Activated CD8-positive, alpha-beta memory T cell treated with anti-CD3 and anti-CD28 coated beads, Interleukin-2, amount 50 U/mL, for 1 hour (primary cell): ENCODE results near the gene PNPT1.
A peak's percentile ranks its signal among the peaks of the same experiment; 100 is the strongest.

Experiments used
- DNase-seq: peaks from one replicate; pipeline ENCODE4 v3.0.0-alpha.2; 2020; ENCODE audit errors: extremely low read depth

The PNPT1 gene

DNA sequence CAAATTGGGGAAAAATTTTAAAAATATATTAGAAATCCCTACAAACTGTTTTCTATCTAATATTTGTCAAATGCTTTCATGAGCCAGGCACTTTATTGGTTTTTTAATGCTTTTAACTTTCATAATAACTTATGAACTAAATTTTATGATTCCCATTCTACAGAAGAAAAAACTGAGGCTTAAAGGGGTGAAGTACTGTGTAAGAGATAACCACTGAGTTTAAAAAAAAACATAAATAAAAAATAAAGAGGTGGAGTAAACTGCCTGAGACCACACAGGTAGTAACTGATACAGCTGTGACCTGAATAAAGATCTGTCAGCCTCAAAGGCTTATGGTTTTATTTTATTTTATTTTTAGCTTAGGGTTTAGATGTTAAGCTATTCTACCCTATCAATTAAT is 24.7 kb downstream of the PNPT1 start:
- no peak for DNase-seq

DNA sequence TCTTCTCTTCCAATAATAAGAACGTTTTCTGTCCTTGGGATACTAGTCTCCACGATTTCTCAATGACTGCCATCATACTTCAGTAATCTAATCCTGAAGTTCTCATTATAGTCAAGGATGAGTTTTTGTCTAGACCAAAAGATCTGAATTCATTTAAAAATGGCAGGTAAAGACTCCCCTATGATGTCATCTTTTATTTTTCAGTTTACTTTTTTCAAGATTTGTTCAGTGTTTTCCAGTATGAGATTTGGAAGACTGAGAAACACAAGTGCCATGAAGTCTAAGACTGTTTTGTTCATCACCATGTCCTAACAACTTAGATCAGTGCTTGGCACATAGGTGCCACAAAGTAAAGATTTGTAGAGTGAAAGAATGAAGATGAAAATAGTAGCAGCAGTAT is 40.4 kb downstream of the PNPT1 start:
- DNase-seq: no peak

DNA sequence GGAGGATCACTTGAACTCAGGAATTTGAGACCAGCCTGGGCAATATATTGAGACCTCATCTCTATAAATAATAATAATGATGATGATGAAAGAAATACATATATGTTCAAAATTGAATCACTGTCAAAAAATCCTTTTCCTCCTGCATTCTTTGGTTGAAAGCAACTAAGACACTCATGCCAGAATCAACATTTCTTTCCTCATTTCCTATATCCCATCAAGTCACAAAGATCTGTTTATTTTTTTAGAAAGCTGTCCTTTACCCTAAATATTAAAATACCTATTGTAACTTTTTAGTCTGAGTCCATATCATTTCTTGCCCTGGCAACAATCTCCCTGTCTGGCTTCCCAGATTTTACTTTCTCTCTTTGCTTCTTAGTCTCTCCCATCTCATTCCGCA is 44.4 kb downstream of the PNPT1 start:
- DNase-seq: no peak

DNA sequence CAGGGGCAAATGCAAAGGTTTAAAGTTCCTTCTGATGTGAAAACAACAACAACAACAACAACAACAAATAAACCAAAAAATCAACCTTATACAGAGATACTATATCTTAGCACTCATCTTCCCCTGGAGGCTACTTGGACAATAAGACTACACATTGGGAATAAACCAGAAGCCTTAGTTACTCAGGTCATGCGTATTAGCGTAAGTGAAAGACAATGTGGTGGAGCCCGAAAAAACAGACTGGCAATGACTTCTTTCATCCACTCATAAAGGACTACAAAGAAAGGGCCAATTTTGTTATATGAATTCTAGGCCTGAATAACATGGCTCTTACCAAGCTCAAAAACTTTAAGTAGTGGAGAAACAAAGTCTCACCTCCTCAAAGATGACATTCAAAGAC is 56.8 kb downstream of the PNPT1 start:
- no peak for DNase-seq

DNA sequence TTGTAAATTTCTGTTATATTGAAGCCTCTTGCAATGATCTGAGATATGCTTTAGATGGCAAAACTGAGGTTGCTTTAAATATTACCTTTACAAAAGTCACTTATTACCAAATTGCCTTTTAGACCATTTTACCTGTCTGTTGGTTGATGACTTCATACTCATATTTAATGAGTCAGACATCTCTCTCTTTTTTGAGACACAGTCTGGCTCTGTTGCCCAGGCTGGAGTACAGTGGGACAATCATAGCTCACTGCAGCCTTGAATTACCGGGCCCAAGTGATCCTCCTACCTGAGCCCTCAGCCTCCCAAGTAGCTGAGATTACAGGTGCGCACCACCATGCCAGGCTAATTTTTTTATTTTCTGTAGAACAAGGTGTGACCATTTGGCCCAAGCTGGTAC is 64.7 kb downstream of the PNPT1 start:
- no peak for DNase-seq

DNA sequence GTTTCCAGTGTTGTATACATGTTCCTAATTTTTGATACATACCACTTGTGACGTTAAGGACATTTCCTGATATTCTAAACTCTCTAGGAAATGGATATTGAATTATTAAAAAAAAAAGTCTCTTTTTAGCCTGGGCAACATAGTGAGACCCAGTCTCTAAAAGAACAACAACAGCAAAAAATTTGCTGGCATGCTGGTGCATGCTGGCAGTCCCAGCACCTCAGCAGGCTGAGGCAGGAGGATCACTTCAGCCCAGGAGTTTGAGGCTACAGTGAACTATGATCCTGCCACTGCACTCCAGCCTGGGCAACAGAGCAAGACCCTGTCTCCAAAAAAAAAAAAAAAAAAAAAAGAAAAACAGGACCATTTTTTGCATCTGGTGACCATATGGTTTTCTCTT is 65.7 kb downstream of the PNPT1 start:
- no peak for DNase-seq

DNA sequence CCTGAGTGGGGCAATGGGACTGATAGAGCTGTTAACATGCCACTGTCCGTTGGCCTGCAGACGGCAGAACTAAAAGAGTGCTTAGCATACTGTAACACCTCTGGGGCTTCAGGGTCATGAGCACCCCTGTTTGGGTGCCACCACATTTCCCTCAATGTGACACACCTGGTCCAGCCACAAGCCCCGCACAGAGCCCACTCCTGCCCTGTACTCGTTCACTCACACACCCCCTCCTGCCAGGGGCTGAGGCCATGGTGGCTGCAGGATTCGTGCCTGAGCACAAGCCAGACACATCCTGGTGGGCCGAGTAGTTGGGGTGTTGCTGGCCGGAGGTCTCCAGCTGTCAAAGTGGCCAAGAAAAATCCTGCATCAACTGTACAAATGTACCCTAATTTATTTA is 71.8 kb downstream of the PNPT1 start:
- no peak for DNase-seq

DNA sequence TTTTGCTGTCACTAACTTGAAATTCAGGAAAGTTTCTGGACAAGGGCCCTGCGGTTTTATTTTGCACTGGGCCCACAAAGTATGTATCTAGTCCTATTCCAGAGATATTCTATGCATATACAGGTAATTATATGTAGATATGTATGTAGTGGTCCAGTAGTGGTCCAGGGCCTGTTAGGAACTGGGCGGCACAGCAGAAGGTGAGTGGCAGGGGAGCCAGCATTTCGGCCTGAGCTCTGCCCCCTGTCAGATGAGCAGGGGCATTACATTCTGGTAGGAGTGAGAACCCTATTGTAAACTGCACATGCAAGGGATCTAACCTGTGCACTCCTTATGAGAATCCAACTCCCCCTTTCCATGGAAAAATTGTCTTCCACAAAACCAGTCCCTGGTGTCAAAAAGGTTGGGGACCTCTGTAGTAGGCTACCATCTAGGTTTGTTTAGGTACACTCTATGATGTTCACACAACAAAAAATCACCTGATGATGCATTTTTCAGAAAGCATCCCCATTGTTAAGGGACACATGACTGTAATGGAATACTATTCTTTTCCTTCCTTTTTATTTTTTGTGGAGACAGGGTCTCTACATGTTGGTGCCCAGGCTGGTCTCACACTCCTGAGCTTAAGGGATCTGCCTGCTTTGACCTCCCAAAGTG is 73.4 kb downstream of the PNPT1 start:
- no peak for DNase-seq

DNA sequence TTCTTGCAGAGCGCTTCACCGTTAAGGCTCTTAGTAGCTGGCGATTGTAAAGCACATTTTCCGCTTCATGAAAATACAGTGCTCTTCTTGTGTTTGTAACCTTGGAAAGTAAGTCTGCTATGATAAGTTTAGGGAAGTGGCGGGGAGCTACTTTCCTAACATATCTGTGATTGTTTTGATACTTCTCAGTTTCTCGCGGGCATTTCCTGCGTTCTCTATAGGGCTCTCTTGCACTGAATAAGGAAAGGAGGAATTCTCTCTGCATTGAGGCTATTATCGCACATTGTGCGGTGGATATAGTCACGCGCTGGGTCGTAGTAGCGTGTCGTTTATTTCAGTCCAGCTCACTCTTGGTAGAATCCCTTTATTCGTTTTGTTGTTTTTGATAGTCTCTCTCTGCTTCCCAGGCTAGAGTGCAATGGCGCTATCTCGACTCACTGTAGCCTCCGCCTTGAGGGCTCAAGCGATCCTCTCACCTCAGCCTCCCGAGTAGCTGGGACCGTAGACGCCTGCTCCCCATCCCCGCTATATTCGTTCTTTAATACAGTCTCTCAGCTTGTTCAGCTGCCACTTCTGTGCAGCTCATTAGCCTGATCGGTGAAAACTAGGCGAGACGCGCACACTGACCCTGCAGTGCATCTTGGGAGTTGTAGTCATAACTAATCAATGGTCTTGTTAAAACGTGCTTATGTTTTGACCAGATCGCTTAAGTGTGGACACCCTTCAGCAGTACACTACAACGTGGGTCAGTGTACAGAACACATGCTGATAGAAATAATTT is 75.2 kb downstream of the PNPT1 start:
- no peak for DNase-seq

DNA sequence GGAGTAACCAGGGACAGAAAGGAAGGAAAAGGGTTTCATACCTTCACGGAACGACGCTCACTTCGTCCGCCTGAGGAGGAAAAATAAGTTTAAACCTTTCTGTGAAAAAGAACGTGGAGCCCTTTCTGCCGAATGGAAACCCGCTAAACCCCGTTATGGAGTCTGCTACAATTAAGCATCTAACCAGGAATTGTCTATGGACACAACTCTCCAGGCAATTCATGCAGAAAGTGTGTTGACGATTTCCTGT is 75.7 kb downstream of the PNPT1 start:
- DNase-seq: no peak

DNA sequence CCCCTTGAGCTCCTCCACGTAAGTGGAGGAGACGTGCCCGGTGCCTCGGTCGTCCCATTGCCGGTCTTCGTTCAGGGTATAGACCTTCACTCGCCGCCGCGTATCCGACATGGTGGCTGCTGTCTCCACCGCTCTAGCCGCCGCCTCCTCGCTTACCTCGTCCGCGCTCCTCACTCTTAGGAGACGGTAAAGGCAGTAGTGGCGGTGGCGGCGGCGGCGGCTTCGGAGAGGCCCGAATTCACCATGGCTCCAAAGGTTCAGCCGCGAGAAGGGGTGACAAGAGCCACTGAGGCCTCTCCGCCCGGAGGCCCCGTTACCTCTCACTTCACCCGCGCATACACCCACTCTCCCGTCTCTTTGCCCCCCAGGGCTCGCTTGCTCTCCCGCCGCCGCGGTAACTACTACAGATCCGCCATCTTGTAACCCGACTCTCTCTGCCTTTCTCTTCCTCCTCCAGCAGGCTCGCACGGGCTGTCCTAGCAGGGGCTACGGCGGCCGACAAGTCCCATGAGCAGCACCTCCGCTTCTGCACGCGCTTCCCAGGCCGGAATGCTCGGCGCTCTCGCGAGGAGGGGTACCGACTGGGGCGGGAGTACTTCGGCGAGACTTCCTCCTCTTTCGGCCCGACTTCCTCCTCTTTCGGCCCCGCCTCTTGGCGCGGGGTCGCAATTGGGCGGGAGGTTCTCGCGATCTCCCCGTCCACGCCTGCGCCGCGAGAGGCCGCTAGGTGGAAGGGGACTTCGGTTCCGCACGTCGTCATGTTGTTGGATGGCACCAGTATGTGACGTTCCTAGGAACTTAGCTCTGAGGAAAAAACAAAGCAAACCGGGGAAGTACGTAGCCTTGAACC is 76.2 kb downstream of the PNPT1 start, which contains the start of gene PPP4R3B:
Gene PPP4R3B (minus strand): TSS at position 448 of the 850 bp plus-strand sequence. CDS start 337 bp downstream, at position 111.
- DNase-seq: peak; percentile 93

DNA sequence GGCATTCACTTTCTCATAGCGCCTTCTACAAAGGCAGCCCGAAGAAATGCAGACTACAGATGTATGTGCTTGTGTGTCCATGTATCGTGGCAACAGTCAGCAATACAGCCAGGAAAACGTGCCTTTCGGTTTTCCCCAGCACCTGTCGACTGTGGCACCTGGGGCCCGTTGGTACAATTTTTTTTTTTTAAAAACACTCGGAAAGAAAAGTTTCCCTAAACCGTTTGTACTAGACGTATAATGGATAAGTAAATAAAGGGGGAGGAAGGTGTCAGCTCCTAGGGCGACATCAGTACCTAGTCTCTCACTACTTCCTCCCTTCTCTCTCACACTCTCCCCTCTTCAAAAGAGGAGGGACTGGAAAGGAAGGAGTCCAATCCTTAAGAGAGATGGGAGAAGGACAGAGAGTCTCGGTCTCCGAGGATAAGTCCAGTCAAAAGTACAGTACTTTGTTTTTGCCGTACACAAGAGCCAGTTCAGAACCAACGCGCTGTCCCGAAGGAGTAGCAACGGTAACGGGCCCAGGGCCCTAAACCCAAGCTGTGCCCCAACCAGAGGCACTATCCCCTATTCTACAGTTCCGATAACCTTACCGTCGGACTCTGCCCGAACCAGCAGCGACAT is 77.0 kb downstream of the PNPT1 start:
- no peak for DNase-seq

DNA sequence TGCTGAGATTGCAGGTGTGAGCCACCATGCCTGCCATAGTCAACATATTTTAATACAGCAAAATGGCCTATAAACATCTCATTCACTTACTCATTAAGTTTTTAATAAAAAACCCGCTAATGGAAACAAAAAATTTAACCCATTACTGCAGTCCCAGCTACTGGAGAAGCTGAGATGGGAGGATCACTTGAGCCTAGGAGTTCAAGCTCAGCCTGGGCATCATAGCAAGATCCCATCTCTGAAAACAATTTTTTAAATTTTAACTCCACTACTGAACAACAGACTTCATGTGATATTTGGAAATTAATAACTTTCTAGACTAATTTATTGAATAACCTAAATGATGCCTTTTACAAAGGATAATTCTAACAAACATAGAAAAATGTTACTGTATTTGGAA is 81.6 kb downstream of the PNPT1 start:
- no peak for DNase-seq

DNA sequence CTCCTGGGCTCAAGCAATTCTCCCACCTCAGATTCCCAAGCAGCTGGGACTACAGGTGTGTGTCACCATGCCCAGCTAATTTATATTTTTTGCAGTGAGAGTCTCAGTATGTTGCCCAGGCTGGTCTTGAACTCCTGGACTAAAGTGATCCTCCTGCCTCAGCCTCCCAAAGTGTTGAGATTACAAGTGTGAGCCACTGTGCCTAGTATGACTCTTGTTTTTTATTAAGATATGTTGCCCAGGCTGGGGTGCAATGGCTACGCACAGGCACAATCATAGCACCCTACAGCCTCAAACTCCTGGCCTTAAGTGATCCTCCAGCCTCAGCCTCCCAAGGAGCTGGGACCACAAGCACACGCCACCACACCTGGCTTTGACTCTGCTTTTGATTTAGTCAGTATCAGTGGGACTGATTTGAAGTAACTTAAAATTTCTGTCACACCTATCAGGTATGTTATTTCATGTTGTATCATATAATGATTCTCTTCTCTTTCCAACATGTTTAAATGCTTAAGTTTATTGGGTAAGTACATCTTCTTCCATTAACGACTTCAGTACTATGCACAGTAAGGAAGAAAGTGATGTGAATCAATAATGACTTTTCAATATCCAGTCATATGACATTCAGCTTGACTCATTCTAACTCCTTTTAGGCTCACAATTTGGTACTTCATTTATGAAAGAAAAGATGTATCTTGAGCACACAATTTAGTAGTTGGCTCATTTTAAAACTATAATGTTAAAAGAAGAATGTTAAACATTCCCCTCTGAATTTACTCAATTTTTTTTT is 82.5 kb downstream of the PNPT1 start:
- DNase-seq: no peak

DNA sequence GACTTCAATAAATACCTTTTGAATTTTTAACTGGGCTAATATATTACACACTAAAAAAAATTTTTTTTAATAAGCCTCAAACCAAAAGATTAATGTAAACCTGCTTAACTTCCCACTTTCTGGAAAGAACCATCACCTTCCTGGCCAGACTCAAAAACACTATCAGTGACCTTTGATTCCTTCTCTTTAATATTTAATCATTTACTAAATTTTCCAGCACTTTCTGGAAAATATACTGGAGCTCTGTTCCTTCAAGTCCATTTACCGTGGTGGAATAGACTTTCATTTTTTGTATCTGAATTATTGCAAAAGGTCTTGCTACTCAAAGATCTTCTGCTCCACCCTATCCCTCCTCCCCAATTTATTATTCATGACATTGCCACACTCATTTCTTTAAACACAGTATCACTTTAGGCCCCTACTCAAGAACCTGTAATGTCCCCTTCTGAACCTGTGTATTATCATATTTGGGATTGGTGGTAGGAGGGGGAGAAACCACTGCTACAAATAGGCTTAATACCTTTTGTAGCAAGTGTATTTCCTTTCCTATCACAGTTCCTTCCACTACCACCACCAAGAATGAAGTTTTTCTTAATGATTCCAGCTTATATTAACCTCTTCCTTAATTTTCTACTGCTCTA is 83.6 kb downstream of the PNPT1 start:
- DNase-seq: no peak

DNA sequence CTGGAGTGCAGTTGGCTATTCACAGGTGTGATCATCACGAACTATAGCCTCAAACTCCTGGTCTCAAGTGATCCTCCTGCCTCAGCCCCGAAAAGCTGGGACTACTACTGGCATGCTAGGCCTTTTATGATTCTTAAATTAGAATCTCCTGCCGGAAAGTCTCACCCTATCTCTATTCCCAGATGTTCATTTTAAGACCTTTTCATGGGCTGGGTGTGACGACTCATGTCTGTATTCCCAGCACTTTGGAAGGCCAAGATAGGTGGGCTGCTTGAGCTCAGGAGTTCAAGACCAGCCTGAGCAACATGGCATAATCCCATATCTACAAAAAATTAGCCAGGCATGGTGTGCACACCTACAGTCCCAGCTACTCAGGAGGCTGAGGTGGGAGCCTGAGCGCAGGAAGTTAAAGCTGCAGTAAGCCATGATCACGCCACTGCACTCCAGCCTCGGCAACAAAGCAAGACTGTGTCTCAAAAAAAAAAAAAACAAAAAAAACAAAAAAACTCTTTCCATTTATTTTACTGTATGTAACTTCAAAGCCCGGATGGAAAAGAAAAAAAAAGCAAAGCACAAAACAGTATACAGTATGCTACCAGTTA is 84.3 kb downstream of the PNPT1 start:
- DNase-seq: no peak

DNA sequence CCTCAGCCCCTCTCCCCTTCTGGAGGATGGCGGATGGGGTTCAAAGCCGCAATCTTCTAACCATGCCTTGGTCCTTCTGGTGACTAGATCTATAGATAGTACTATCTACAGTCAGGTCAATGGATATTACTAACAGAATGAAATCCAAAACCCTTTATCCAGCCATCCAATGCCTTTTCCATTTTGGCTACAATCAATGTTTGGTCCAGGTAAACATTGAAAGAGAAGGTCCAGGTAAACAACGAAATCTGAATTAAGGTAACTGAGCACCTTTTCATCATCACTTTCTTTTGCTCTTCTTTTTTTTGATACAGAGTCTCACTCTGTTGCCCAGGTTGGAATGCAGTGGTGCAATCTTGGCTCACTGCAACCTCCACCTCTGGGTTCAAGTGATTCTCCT is 85.9 kb downstream of the PNPT1 start:
- DNase-seq: no peak

DNA sequence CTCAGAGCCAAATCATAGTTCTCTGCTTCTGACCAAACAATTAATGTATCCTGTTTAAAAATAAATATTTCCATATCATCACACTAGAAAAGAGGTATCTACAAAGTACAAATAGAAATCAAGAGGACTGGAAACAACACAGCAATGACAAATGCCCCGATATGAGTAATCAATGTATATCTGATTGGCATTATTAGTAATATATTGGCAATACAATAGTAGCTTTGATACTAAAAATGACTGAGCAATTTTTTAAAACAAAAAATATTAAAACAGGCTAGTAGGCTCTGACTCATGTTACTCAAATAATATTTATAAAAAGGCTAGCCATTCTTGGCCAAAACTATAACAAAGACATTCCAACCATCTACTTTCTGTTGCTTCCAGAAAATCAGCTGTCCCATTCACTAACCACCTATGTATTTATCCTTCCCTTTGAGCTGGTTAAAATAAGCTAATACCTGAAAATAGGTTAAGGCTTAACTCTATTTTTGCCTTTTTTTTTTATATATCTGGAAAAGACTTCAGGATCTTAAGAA is 89.5 kb downstream of the PNPT1 start:
- DNase-seq: no peak

DNA sequence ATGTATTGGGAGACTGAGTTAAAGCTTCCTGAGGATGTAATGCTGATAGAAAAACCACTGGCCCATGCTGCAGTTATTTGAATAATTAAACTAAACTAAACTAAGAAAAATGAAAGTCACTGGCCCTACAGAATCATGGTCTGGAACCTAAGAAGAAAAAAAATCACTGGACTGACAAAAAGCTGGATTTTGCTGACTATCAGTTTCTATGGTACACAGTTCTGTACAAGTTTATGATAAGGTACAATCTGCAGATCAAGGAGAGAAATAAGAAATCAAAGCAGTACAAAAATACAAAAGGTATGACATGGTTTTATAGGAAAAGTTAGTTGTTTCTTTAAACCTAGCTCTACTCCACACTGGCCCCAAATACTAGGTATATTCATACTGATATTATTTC is 91.8 kb downstream of the PNPT1 start:
- no peak for DNase-seq

DNA sequence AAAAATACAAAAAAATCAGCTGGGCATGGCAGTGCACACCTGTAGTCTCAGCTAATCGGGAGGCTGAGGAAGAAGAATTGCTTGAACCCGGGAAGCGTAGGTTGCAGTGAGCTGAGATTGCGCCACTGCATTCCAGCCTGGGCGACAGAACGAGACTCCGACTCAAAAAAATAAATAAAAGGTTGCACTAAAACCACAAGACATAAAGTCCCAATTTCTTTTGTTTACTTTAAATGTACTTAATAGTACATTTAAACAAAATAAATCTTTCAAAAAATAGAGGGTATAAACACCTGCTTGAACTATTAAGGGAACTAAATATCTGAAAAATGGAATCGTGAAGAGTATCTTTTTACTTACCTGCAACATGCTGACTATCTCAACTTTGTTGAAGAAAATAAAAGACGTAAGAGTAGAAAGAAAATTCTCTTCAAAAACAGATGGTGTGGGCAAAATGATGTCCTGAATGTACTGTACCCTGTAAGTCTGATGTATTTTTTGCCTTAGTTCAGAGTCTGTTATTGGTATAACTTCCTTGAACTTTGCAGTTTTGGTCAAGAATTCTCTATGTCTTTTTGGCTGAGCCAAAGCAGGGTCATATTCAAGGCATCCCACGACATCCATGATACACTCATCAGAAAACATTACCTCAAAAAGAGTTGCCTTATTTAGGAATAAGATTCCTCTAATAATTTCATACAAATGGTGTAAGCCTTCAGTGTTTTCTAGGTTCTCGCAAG is 95.4 kb downstream of the PNPT1 start:
- DNase-seq: no peak
